ENCODE results near the gene MBTD1.

DNA sequence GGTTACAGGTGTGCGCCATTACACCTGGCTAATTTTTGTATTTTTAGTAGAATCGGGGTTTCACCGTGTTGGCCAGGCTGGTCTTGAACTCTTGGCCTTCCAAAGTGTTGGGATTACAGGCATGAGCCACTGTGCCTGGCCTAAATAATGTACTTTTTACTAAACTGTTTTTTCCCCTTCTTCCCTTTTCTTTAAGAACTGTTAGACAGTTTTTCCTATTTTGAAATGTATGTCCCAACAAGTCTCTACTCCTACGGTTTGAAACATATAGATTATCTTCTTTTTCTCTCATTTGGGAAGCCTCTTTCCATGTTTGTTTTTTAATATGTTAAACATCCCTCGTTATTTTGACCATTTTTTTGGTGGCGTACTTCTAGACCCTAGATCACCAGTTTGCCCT lies 10.1 kb upstream of the MBTD1 start:
- TF ChIP-seq POLR2AphosphoS5 (IDR thresholded peaks at IDR 0.05; ENCODE audit: low read depth, low read length), result no peak
- TF ChIP-seq REST (IDR thresholded peaks at IDR 0.05; ENCODE audit: low read depth, low read length), result no peak
- TF ChIP-seq, protein P1, sequence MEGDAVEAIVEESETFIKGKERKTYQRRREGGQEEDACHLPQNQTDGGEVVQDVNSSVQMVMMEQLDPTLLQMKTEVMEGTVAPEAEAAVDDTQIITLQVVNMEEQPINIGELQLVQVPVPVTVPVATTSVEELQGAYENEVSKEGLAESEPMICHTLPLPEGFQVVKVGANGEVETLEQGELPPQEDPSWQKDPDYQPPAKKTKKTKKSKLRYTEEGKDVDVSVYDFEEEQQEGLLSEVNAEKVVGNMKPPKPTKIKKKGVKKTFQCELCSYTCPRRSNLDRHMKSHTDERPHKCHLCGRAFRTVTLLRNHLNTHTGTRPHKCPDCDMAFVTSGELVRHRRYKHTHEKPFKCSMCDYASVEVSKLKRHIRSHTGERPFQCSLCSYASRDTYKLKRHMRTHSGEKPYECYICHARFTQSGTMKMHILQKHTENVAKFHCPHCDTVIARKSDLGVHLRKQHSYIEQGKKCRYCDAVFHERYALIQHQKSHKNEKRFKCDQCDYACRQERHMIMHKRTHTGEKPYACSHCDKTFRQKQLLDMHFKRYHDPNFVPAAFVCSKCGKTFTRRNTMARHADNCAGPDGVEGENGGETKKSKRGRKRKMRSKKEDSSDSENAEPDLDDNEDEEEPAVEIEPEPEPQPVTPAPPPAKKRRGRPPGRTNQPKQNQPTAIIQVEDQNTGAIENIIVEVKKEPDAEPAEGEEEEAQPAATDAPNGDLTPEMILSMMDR (IDR thresholded peaks at IDR 0.05), result no peak
- no peak for TF ChIP-seq FOXM1 (IDR thresholded peaks at IDR 0.05; ENCODE audit: low read depth)
- no peak for TF ChIP-seq TAF1 (IDR thresholded peaks at IDR 0.05; ENCODE audit: borderline replicate concordance, low read depth, low read length)
- no peak for TF ChIP-seq RAD21 (IDR thresholded peaks at IDR 0.05; ENCODE audit: low read length)
- no peak for TF ChIP-seq EZH2phosphoT487 (IDR thresholded peaks at IDR 0.05; ENCODE audit: borderline replicate concordance, low read depth)

Measured in SK-N-SH (cell line).